ENCODE results near the gene TCP11L1.
"Not testable (repeated sequence)": the region's sequence is repeated elsewhere in the genome, so short reads cannot be mapped to it uniquely, and the experiment has no call there.

The TCP11L1 gene

DNA sequence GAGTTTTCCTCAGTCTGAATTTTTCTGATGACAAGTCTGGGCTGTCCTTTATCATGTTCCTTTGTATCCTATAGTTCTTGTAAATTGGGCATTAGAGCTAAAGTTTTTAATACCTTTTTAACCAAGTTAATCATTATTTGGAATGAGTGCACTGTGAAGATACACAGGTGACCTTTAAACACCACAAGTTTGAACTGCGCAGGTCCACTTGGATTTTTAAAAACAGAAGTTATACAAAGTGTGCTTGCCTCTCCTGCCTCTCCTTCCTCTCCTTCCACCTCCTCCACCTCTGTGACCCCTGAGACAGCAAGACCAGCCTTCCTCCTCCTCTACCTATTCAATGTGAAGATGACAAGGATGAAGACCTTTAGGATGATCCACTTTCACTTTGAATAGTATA, 4.4 kb upstream of the TCP11L1 start:
- DNase-seq: no peak

DNA sequence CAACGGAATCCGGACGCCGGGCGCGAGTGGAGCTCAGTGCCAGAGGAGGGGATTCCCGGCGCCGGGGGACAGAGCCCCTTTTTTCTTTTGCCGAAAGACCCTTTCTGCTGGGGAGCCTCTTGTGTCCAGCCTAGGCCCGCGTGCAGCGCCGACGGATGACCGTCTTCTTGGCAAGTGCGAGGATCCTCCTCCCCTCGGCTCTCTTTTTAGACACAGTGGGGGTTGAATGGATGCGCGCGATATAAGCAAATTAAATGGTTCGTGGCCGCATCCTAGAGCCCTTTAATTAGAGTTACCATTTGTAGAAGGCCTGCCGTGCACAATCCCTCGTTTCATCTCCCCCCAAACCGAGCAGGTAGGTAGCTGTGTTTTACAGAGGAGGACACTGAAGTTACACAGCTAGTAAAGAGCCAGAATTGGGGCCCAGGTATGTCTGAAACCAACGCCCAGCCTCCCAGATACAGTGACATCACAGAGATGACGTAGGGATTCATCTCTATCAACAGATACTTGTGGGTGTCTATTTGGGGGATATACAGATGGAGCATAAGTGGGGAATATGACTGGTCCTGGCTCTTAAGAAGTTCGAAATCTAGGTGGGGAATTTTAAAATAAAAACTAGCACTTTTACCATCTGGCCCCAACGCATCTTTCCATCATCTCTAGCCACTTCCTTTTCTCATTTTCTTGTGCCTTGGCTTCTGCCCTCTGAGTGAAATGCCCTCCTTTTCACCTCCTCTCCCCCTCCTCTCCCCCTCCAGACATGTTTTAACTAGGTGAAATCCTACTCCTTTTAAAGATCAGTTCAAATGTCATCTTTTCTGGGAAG, 875 bp downstream of the TCP11L1 start:
- peak; percentile 60 for DNase-seq

GRCh38 chr11:33040862-33041453, 1.6 kb downstream of the TCP11L1 start:
- DNase-seq: no peak

DNA sequence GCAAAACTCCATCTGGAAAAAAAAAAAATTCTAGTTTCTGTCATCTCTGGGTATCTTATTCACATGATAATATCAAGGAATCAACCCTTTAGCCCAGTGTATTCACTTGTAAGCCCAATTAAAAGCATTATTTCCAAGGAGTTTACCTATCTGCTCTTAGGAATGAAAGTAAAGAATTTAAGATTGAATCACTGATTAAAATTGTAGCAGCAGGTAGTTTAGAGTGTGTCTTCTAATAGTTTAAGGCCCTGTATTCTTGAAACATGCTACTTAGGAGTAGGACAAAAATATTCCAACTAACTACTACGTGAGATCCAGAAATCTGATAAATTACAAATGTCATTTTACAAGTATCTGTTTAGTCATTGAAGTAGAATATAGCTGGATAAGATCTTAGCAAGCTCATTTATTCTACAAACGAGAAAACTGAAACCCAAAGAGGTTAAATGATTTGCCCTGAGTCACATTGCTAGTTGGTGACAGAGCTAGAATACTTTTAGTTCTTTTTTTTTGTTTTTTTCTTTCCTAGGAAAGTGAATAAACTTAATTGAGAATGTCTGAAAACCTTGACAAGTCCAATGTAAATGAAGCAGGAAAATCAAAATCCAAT, 4.0 kb downstream of the TCP11L1 start:
- DNase-seq: peak; percentile 60

- no peak for DNase-seq
Measured at GRCh38 chr11:33044285-33044756, 4.9 kb downstream of the TCP11L1 start.

DNA sequence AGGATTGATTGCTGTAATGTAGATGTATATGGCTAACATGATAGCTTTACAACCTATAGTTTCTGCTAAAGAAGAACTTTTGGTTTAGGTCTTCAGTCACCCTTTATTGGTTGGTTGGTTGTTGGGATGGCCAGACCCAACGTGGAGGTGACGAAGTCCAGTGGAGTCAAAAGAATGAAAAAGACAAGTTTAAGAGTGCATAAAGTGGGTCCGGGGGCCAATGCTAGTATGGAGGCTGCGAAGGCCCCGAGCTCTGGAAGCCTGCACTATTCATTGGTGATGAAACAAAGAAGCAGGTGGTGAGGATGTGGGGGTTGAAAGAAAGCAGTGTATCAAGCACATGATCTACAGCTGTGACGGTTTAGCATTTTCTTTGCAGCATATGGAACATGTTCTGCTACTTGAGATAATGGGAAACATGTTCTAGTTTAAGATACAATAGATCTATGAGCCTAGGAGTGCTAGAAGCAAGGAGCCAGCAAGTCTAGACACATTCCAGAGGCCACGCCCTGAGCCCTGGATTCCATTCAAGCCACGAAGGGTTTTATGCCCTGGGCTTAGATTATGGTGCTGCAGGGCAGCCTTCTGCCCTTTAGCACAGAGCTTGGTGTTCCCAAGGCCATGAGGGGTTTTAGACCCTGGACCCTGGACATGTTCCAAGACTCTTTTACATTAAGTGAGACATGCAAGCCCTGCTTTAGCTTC, 6.3 kb downstream of the TCP11L1 start:
- DNase-seq: no peak

GRCh38 chr11:33048701-33049100, 9.3 kb downstream of the TCP11L1 start:
- DNase-seq: not testable (repeated sequence)

DNA sequence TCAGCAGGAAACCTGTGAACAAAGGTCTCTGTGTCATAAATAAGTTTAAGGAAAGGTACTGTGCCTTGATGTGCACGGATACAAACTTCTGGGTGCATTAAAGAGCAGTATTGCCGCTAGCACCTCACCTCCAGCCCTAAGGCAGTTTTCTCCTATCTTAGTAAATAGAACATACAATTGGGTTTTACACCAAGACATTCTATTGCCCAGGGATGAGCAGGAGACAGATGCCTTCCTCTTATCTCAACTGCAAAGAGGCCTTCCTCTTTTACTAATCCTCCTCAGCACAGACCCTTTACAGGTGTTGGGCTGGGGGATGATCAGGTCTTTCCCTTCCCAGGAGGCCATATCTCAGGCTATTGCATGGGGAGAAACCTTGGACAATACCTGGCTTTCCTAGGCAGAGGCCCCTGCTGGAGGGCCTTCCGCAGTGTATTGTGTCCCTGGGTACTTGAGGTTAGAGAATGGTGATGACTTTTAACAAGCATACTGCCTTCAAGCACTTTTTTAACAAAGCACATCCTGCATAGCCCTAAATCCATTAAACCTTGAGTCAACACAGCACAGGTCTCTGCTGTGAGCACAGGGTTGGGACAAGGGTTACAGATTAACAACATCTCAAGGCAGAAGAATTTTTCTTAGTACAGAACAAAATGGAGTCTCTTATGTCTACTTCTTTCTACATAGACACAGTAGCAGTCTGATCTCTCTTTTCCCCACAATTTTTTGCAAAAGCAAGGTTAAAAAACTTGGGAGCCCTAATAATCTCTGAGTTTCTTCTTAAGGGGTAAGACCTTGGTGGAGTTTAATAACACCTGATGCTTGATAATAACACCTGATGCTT, 10.4 kb downstream of the TCP11L1 start:
- DNase-seq: not testable (repeated sequence)

DNA sequence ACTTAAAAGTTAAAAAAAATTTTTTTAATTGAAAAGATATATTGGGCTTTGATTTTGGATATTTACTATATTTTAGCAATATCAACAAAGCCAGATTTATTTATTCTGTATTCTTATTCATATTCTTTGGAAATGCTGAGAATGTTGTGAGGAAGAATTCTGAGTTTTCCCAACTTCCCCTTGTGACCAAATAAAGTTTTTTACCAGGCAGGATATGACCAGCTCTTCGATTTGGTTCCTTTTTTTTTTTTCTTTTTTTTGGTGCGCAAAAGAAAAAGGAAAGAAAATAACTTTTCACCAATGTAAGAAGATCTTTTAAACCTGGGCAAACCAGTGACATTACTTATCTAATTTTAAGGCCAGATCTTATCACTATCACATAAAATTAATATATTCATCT, 12.9 kb downstream of the TCP11L1 start:
- DNase-seq: no peak

DNA sequence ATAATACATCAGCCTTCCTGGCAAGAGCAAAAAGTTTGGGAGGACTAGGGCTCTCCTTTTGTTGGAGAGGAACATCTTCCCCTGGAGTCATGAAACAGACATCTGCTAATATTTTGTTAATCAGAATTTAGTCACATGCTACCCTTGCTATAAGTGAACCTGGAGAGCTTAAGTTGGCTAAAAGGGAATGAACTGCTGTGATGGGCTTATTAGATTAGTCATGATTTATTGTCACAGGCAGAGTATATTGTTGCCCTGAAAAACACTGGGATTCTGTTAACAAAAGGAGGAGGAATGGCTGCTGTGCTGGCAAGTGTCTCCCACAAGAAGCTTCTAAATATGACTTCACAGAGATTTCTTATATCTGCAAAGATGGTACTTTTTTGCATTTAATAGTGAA, 16.0 kb downstream of the TCP11L1 start:
- no peak for DNase-seq

GRCh38 chr11:33057284-33057683, 17.9 kb downstream of the TCP11L1 start:
- no peak for DNase-seq

- no peak for DNase-seq
Measured at GRCh38 chr11:33059331-33060007, 20.1 kb downstream of the TCP11L1 start.

- DNase-seq: no peak
Measured at GRCh38 chr11:33060271-33060670, 20.9 kb downstream of the TCP11L1 start.

GRCh38 chr11:33062137-33062536, 22.8 kb downstream of the TCP11L1 start:
- DNase-seq: no peak

- peak; percentile 84 for DNase-seq
Measured at GRCh38 chr11:33063326-33063881, 24.0 kb downstream of the TCP11L1 start.

DNA sequence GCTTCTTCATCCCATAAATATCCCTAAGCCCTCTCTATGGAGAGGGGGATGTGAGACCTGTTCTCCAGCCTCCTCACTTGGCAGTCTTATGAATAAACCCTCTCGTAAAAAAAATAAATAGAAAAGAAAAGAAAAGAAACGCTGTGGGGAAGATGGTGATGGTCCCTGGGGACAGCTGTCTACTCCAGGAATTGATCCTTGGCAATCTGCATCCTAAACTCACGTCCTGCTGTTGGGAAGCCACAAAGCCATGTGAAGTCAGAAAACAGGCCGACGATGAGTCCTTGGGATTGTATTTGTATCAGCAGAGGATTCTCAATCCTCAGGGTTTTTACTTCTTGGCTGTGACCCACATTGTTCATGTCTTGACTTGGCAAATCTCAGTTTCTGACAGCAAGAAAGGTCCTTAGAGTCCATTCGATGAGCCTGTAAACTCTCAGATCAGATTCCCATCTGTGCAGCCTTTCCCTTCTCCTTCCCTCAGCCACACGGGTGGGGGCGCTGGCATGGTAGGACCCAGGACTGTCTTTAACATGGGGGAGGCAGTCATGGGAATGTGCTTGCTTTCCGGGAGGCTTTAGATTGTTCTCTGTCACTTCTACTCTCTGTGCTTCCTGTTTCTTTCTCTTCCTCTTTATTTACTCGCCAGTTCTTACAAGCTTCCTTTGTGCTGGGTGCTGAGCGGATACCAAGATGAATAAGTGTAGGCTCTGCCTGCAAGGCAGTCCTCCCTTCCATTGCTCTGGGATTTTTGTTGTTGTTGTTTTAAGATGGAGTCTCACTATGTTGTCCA, 24.9 kb downstream of the TCP11L1 start:
- DNase-seq: no peak

- no peak for DNase-seq
Measured at GRCh38 chr11:33064866-33065265, 25.5 kb downstream of the TCP11L1 start.

DNA sequence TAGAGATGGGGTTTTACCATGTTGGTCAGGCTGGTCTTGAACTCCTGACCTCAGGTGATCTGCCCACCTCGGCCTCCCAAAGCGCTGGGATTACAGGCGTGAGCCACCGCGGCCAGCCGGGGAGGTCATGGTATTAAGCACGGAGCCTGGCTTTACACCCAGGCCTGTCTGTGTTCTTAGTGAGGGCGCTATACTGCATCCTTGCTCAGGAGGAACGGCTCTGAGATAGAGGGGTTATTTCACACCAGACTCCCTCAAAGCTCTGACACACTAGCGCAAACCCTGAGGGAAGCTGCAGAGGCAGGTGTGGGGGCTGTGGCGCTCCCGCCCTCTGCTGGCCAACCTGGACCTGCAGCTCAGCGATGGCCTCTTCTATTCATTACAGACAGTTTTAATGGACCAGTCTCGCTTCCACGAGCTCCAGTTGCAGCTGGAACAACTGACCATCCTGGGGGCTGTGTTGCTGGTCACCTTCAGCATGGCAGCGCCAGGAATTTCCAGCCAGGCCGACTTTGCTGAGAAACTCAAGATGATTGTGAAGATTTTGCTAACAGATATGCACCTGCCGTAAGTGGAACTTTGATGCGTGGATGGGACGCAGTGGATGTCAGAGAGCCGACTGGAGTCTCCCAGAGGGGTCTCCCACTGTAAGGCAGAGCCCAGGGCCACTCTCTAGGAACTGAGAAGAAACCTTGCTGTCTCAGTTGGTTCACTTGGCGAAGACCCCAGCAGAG, 26.2 kb downstream of the TCP11L1 start:
- peak; percentile 78 for DNase-seq

GRCh38 chr11:33067294-33067693, 27.9 kb downstream of the TCP11L1 start:
- DNase-seq: no peak
